Retinal pigment epithelial cell (primary cell): ENCODE results near the gene ODAD4.

Experiments used
- DNase-seq: peaks from one replicate; pipeline ENCODE4 v3.0.0-alpha.2; 2010; ENCODE audit warnings: low read depth
- H3K4me3 ChIP-seq: 2 replicates; pipeline ENCODE4 v1.5.1; 2011; ENCODE audit warnings: mild to moderate bottlenecking, low read length, control low read depth, moderate library complexity
- TF ChIP-seq, protein P1 (sequence below): conservative IDR thresholded peaks from 2 replicates; pipeline ENCODE4 v1.5.1; 2011; ENCODE audit warnings: low read depth, low read length, control low read depth, inconsistent platforms

The ODAD4 gene

DNA sequence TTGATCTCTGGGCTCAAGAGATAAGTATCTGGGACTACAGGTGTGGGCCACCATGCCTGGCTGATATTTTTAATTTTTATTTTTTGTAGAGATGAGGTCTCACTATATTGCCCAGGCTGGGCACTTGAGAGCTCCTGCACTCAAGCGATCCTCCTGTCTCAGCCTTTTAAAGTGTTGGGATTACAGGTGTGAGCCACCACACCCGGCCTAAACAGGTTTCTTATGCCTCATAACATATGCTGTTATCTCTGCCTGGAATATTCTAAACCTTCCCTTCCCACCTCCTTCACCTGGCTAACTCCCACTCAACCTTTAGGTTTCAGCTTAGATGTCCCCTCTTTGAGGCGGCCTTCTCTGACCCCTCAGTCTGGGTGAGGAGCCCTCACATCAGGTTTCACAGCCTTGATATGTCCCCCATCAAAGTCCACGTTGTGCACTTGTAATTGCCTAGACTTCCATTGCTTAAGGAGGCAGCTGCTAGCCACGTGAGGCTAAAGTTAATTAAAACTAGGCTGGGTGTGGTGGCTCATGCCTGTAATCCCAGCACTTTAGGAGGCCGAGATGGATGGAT, 27.5 kb downstream of the ODAD4 start:
- TF ChIP-seq, protein P1, sequence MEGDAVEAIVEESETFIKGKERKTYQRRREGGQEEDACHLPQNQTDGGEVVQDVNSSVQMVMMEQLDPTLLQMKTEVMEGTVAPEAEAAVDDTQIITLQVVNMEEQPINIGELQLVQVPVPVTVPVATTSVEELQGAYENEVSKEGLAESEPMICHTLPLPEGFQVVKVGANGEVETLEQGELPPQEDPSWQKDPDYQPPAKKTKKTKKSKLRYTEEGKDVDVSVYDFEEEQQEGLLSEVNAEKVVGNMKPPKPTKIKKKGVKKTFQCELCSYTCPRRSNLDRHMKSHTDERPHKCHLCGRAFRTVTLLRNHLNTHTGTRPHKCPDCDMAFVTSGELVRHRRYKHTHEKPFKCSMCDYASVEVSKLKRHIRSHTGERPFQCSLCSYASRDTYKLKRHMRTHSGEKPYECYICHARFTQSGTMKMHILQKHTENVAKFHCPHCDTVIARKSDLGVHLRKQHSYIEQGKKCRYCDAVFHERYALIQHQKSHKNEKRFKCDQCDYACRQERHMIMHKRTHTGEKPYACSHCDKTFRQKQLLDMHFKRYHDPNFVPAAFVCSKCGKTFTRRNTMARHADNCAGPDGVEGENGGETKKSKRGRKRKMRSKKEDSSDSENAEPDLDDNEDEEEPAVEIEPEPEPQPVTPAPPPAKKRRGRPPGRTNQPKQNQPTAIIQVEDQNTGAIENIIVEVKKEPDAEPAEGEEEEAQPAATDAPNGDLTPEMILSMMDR = no peak
- H3K4me3 ChIP-seq = no peak overlapping the region
- DNase-seq = no peak

DNA sequence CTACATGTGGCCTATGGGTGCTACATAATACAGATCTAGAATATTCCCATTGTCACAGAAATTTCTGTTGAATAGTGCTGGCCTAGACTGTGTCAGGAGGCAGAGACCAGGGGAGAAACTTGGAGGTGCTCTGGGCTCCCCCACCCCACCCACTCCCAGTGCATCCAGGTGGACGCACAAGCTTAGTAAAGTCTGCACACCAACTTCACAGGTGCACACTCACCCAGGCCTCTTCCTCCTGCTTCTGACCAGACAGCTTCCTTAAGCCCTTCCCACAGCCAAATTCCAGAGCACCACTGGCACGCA, 28.6 kb downstream of the ODAD4 start:
- H3K4me3 ChIP-seq = no peak overlapping the region
- DNase-seq = no peak
- TF ChIP-seq, protein P1 = no peak

DNA sequence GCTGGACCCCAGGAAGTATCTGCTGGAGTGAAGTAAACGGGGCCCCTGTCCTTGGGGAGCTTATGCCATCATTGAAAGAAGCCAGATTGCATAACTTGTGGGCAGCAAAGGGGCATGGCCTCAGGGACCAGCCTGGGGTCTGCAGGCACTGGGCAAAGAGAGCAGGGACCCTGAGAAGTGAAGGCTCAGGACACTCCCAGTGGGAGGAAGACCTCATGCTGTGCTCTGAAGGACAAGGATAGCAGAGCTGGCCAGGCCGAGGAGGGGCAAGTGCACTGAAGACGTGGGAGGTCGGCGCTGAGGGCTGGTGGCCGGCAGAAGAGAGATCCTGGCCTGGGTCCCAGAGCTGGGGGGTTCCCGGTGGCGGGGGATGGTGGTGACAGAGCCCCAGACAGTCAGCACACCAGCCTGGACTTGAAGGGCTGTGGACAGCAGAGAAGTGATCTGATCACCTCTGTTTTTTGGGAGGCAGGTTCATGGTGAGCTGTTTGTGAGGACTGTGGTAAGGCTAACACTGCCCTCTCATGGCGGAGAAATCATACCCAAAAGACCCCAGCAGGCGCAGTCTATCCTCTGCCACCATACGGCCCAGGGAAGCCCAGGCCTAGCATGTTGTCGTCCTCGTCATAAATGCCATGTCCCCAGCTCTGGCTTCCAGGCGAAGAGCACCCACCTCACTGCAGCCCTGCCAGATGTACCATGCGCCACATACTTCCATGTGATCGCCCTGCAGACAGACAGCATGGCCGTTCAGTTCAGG, 29.1 kb downstream of the ODAD4 start:
- DNase-seq = no peak
- TF ChIP-seq, protein P1 = peak; percentile 50
- H3K4me3 ChIP-seq = no peak overlapping the region

DNA sequence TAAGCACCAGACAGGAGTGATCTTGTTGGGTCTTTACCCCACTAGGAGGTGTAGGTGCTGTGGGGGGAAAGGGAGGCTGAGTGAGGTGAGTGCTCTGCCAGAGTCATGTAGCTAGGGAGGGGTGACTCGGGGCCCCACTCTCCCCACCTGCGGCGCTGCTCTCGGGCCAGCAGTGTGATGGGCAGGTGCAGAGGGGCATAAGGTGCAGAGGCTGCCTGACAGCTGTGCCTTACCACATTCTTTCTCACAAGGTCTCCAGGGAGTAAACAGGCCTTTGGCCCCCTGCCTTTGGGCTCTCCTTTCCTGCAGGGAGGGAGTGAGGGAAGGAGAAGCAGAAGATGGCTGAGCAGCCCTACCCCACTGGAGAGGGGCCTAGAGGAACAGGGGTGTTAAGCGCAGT, 31.7 kb downstream of the ODAD4 start:
- TF ChIP-seq, protein P1 = no peak
- no peak for DNase-seq
- H3K4me3 ChIP-seq = no peak overlapping the region

DNA sequence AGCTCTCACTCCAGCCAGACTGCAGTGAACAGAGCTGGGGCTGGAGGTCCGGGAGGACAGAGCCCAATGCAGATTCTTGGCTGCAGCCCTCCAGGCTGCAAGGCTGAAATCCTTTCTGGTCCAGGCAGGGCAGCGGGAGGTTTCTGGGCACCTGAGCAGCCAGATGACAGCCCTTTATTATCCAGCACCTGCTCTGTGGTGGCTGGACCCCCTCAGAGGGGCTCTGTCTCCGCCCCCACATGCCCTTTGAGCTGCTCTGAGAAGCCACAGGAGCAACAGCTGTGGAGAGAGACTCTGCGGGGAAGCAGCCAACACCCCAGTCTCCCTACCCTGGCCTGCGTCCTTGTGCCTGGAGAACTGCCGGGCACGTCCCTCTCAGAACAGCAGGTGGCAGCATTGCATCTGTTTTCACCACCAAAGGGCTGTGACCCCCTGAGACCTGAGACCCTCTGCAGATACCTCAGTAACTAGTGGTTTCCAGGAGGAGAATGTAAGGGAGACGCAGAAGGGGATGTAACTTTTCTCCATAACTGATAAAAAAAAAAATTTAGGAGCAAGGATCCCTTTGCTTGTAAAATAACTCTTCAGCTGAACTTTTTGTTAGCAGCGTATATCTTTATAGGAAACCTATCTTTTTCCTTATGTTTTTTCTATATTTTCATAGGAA, 32.5 kb downstream of the ODAD4 start:
- no peak for DNase-seq
- TF ChIP-seq, protein P1 = peak; percentile 92
- H3K4me3 ChIP-seq = no peak overlapping the region

DNA sequence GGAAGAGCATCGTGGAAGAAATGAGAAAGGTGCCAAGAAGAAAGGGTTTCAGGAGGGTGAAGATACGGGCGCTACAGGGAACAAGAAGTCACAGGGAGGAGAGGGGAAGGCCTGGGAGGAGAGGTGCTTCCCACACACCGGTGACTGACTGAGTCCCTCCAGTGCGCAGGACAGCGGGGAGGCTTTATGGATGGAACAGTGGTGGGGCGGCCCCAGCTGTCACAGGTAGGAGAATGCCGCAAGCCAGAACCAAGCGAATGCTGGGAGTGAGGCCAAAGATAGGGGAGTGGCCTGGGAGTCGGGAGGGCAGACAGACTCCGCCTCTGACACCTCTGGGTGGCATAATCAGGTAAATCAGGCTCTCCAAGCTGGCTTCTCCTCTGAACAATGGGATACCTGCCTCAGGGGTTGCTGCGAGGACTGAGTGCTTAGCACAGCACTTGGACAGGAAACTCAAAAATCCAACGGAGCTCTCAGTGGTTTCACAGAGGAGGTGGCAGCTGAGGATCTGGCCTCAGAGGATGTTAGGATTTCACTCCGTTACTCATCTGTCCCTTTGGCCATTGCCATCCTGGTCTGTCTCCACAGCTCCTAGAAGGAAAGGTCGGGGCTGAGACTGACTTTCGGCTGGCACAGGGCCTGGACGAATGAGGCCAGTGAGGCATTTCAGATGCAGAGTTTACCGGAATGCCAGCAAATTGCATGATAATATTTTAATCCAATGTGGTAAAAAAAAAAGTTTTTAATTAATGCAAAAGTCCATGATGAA, 35.5 kb downstream of the ODAD4 start:
- TF ChIP-seq, protein P1 = no peak
- peak overlapping the region; percentile 54 for H3K4me3 ChIP-seq
- no peak for DNase-seq
